ENCODE measurements around the gene TMEM238.

DNA sequence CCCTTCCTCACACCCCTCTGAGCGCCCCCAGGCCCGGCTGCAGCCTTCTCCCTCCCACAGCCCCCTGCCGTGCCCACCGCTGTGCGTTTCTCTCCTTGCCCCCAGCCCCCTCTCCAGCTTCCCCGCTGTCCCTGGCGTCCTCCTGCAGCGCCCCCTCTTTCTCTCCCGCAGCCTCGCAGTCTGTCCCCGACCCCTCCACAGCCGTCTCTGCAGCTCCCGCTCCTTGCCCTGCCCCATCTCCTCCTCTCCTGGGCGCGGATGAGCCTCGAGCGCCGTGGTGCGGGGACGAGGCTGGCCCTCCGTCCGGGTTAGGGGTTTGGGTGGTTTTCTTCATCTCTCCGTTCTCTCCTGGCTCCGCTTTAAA, 43.3 kb downstream of the TMEM238 start:
- TF ChIP-seq EZH2phosphoT487 (IDR thresholded peaks at IDR 0.05; ENCODE audit: insufficient read depth, low read depth) (no peak), EZH2 (IDR thresholded peaks at IDR 0.05; ENCODE audit: insufficient read depth, poor library complexity, severe bottlenecking) (no peak)
